ENCODE measurements around the gene MIB1.

The MIB1 gene

DNA sequence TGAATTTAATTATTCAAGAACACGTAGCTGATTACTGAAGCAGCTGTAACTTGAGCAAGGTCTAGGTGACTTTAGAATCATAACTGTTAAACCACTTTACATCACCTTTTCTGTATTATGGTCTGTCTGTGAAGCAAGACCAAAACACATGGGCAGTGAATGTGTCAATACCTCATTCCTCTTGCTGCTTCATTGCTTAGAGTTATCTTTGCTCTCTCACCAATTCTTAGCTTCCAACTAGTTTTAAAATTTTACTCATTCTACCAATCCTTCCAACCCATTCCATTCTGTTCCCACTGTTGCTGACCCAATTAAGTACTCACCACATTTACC lies 80.2 kb downstream of the MIB1 start:
- DNase-seq = no peak

DNA sequence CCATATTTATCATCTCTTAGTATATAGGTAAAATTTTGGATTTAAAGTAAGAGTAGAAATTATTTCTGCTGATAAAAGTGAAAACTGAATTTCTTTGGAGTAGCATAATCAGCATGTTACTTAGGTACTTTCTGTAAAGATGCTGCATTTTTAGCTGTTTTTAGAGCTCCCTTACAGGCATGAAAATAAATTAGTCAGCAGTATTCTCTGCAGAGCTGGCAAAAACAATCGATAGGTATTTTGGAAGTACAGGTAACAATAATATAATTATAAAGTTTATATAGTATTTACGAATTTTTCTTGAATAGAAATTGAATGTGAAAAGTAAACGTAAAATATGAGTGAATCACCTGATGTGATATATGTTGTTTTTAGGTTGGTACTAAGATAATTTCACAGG lies 83.3 kb downstream of the MIB1 start:
- DNase-seq = no peak

DNA sequence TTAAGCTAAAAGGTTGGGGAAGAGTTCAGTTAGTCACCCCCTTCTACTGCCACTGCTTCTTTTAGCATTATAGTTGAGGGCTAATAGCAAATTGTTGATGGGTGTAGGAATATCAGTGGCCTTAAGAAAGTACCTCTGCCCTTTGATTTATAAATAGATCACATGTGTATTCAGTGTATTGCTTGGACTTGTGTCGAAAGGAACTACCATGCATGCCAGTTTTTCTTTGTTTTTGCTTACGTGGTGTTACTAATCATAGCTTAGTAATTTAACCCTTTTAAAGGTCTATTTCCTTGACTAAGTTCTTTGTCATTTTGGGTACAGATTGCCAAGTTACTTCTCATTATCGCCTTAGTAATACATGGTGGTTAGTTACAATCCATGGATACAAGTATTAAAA lies 85.6 kb downstream of the MIB1 start:
- DNase-seq = no peak

DNA sequence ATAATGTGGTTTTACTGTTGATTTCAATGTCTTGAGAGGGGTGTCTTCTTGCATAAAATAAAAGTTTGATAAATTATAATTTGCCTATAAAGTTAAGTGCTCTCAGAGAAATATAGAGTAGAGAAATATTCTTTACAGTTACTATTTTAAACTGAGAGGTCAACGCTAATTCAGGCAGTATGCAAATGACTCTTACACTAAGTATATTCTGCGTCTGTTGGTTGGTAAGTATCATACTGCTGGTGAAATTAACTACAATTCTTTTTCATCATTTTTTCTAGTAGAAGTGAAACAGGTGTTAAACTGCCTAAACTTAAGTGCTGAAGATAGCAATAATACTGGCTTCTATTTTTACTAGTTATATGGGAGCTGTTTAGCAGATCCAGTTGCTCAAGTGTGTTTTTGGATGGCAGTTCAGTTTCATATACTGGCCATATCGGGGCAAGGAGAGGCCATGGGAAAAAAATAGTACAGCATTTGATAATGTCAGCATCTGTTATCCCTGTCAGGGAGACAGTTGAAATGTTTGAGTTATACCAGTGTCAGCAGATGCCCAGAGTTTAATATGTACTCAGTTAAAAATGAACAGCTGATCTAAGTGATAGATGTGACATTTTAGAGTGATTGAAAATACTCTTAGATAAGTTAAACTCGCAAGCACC lies 86.2 kb downstream of the MIB1 start:
- no peak for DNase-seq

DNA sequence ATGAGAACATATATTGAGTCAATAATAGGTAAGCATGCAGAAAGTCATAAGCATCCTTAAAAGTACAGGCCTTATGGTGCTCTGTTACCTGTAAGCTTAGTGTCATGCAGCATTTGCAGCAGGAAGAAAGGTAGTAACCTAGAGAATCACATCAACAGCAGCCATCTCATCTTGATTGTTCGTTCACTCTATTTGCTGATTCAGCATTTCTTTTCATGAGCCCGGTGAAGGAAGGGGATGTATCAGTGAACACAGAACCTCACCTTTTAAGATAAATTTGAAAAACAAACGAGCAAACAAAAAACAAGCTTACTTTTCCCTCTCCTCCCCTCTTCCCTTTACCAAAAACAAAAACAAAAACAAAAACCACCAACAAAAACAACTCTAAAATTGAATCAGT lies 89.9 kb downstream of the MIB1 start:
- DNase-seq = no peak

DNA sequence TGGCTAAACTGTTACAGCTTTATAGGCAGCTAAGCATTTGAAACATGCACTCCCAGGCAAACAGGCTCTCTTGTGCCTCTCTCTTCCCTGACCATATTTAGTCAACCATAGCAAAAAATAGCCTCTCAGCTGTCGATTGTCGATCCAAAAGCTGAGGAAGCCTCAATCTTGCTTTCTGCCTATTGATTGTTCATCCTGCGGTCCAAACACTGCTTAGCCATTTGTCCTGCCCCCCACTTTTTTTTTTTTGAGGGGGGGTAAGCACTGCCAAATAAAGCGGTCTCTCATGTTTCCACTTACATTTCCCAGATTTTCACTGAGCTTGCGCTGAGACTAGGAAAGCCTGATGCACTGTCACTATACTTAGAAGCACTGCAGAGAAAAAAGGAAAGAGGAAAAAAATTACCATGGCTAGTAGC lies 90.8 kb downstream of the MIB1 start:
- DNase-seq = no peak

DNA sequence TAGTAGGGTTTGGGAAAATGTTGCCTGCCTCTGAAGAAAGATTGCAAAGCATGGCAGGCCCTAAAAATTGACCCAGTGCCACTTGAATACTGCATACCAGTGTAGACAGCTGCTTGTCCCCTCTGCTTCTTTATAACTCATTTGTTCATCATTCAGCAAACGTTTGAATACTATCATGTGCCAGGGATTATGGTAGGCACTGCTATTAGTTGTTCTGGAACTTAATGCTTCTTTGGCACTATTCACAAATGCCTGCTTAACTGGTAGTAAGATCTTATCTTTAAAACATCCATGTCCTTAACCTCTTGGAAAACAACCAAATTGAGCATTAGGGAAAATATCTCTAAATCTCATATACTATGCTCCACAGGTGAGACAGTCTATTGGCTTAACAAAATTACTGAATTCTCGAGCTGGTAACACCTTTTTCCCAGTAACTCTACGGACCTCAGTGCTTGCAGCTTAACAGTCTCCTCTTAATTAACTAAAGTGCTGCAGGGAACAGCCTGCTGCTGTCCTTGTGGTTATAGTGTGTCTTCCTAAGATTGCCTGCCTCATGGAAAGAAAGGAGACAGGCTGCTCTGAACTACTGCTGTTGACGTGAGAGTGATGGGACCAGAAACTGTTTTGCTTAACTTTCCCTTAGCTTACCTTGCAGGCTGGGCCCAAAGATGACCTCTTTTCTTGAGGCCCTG lies 93.2 kb downstream of the MIB1 start:
- no peak for DNase-seq

DNA sequence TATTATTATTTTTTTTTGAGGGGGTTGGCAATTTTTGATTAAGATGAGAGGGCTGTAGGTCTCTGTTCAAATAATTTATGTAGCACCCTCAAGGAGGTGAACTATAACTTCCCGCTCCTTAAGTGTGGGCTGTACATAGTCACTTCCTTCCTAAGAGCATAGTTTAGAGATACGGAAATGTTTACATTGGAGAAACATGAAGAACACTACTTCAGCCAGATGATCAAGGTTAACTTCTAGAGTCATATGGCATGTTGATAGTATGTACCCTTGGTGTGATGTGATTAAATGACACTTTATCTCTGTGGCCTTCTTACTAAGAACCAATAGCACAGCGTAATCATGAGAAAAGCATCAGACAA lies 93.7 kb downstream of the MIB1 start:
- DNase-seq = no peak

DNA sequence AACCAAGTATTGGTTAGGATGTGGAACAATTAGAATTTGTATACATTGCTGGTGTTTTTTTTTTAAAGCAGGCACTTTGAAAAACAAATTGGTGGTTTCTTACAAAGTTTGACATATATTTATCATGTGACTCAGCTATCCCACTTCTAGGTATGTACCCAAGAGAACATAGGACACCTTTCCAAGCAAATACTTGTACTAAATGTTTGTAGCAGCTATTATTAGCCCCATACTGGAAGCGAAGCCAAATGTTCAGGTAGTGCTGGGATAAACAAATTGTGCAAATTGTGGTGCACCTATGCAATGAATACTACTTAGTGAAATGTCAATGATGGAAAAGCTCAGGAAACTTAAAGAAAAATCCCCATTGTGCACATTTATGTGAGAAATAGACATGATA lies 101.0 kb downstream of the MIB1 start:
- no peak for DNase-seq

DNA sequence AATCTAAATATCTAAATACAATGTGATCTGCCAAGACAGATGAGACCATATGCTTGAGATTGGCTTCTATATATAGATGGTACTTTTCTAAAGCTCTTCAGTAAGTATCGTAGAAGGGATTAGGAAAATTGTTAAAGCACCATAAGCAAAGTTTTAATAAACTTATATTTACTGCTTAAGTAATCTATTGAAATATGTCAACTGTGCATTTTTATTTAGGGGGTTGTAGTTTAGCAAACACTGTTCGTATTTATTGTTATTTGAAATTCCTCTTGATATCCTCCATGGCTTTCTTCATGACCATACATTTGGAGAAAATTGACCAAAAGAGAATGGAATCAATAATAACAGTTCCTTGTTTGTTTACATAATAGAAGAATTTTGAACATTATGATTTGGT lies 102.7 kb downstream of the MIB1 start:
- no peak for DNase-seq

DNA sequence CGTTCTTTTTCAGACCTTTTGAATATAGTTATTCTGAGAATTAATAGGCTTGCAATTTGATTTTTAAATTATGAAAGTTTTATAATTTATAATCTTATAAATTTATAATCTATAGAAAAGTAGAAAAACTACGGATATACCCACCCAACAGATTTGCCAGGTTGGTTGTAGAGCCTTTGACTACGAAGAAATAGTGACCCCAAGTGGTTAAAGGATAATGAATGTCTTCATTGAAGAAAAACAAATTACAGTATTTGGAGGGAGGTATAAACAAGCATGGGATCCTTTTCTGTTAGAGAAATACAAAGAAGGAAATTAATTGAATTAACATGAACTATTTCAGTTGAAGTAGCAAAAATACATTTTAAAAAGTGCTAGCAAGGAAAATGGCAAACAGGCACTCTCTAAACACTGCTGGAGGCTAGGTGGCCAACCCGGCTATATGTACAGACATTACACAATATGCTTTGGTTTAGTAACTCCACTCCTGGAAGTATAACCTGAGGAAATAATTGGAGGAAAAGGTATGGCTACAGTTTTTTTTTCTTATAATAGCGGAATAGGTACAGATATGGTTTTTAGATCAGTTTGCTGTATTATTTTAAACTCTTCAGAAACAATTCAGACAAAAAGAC lies 110.9 kb downstream of the MIB1 start:
- no peak for DNase-seq

DNA sequence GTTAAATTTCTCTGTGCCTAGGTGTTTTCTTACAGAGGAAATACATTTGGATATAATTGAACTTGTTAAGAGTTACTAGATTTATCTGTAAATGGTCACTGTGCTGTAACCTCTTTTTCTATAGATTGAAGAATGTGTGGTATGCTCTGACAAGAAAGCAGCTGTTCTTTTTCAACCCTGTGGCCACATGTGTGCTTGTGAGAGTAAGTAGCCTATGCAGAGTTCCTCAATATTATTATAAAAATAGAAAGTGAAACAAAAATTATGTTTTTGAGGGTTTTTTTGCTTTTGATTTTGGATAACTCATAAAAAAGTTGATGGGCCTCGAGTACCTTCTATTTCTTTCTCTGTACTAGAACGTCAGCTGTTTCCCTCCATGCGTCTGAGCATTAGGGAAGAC lies 112.4 kb downstream of the MIB1 start:
- DNase-seq = no peak

DNA sequence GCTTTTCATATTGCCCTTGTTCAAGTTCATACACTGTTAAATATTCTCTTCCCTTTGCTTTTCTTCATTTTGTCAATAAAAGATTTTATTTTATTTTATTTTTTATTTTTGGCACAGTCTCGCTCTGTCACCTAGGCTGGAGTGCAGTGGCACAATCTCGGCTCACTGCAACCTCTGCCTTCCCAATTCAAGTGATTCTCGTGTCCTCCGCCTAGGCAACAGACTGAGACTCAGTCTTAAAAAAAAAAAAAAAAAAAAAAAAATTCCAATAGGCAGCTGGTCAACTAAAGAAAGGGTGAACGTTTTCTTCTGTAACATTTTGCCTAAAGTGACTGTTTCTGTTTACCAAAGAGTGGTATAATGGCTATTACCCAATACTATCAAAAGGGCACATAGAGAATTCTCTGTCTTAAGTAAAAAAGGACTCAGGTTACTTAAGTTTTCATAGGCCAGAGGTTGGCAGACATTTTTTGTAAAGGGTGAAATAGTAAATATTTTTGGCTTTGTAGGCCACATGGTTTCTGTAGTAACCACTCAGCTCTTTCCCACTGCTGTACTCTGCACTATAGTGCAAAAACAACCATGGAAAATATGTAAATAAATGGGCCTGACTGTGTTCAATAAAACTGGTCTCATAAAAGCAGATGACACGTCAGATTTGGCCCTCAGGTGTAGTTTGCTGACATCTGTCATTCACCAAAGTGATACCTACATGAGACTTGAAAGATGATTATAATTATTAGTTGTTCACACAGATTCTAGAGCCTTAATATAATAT lies 113.4 kb downstream of the MIB1 start:
- DNase-seq = no peak

DNA sequence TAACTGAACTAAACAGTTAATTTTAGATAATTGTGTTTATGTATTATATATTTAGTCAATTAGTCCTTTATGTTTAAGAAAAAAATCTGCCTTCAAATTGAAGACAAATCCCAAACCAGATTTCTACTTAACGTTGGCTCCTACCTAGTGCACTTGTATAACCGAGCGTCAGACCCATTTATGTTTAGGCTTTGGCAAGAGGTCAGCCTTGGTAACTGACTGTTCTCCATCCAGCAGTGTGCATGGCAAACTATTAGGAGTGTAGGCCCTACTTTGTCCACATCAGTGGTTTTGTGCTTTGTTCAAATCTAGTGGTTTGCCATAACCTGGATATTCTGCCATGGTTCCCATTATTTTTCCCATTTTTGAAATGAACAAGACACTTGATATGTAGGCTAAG lies 114.8 kb downstream of the MIB1 start:
- no peak for DNase-seq

DNA sequence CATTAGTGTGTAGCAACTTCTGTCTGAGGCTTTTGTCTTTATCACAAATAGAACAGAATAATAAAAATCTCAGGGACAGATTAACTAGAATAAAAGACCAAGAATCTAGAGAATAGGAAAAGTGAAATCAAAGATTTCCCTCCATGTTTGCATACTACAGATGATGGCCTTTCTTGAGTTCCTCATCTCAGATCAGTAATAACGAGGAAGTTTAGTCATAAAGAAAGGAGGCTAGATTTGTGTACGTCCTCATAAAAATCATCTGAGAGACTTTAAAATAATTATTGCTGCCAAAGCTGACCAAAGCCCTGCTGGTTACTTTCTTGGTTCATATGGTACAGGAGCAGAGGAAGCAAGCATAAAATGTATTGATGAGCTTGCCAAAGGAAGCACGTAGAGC lies 117.3 kb downstream of the MIB1 start:
- DNase-seq = no peak

DNA sequence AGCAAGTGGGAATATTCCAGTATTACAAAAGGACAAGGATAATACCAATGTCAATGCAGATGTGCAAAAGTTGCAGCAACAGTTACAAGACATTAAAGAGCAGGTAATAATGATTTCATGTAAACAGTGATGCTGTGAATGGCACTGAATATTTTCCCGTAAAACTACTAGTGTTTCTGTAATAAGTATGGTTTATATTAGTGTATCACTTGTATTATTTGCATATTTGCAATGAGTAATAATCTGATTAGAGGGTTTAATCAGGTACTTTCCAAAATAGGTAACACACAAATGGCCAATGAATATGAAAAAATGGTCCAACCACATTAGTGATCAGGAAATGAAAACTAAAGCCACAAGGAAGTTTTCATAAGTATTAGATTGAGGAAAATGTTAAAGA lies 118.0 kb downstream of the MIB1 start:
- no peak for DNase-seq

DNA sequence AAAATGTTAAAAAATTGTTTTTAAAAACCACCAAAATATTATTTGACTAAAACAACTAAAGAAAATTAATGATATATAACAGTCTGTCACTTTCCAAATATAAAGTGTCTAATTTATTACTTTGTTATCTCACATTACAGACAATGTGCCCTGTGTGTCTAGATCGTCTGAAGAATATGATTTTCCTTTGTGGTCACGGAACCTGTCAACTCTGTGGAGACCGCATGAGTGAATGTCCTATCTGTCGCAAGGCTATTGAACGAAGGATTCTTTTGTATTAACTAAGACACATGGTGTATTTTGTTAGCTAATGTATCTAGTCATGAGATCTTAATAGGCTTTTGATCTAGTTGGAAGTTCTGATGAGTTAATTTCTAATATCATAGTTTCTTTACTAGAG lies 123.8 kb downstream of the MIB1 start:
- DNase-seq = no peak

DNA sequence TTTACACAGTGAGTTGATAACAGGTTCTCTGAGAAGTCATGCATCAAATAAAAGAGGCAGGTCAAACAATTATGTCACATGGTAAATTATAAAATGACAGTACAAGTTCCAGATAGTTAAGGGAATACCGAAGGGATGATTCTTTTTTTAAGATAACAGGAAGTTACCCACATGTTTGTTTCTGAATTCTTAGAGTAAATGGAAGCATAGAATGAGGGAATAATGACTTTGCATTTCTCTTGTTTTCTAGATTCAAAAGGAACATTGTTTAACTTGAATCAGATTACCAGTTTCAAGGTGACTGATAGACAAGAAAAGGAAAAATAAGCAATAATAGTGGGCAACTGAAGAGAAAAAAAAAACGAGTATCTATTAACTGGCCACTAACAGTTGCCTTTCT lies 124.5 kb downstream of the MIB1 start:
- no peak for DNase-seq

DNA sequence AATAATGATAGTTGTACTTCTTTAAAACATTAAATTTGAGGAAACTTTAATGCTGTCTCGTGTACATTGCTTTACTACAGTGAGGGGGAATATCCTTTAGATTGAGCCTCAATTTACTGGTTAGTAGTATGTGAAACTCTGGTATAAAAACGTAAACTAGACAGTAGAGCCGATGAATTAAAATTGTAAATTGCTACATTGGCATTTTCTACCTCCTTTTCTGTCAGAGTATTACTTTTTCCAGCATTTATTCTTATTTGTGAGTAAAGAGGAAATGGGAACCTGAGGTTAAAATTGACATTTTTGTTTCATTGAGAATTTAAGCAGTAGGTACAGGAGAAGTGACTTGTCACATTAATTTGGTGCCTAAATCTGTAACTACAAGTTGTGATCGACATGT lies 128.2 kb downstream of the MIB1 start:
- no peak for DNase-seq

DNA sequence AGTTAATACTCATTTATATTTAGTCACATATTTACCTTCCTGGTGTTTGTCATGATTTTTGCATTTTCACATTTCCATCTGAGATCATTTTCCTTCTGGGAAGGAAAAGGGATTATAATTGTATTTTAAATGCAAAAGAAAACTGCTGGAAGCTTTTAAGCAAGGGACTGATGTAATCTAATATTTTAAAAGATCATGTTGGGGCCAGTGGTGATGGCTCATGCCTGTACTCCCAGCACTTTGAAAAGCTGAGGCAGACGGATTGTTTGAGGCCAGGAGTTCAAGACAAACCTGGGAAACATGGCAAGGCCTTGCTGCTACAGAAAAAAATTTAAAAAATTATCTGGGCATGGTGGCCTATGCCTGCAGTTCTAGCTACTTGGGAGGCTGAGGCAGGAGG lies 149.0 kb downstream of the MIB1 start:
- DNase-seq = no peak

DNA sequence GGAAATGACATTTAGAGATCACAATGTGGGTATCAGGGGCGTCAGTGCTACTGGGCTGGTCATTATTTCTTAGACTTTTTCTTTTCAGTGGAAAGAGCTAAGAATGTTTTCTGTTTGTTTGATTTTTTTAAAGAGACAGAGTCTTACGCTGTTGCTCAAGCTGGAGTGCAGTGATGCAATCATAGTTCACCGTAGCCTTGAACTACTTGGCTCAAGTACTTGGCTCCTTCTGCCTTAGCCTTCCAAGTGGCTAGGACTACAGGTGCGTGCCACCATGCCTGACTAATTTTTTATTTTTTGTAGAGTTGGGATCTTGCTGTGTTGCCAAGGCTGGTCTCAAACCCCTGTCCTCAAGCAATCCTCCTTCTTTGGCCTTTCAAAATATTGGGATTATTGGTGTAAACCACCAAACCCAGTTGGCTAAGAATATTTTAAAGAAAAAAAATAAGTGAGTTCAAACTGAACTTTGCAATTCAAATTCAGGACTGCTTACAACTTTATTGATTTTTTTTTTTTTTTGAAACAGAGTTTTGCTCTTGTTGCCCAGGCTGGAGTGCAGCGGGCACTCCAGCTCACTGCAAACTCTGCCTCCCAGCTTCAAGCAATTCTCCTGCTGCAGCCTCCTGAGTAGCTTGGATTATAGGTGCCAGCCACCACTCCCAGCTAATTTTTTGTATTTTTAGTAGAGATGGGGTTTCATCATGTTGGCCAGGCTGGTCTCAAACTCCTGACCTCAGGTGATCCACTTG lies 154.2 kb downstream of the MIB1 start:
- no peak for DNase-seq

DNA sequence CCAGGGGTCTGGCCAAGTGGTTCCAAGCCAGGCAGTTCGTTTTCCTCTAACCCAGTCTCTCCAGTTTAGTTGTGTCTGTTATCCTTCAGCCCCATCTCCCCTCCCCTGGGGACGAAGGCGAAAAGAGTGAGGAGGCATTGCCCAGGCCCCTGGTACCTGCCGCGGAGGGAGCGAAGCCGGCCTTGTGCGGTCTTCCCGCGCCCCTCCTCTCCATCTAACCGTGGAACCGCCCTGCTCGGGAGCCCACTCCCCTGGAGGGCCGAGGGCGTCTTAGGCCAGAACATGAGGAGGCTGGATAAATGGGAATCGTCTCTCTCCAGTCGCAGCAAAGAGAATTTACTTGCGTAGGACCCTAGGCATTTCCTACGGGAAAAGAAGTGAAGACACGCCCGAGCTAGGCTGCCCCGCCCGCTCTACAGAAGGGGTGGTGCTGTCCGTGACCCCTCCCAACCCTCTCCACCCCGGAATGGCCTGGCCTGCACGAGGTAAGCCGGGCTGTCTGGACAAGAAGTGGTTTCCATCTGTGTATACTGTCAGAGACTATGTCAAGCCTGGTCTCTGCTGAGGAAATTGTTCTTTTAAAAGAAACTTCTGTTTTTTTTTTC lies 156.2 kb downstream of the MIB1 start:
- DNase-seq = no peak

DNA sequence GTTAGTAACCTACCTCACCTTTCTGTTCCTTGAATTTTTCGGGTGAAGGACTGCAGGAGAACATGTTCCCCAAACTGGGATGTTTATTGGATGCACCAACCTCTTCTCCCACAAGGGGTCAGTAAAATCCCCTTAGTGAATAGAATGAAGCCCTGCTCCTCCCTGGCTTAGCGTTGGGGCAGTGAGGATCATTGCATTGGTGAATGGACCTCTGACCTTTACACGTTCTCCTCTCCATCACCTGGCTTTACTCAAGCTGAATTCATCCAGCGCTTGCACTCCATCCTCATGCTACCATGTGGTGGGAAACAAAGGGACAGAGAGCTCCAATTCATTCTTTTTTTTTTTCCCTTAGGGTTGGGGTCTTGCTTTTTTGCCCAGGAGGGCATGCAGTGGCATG lies 157.2 kb downstream of the MIB1 start:
- no peak for DNase-seq

Data from activated naive CD4-positive, alpha-beta T cell treated with anti-CD3 and anti-CD28 coated beads, Interleukin-2, amount 50 U/mL, for 16 hours (primary cell).